Measurements from ENCODE around the gene CACNA1I. TPM values are rescaled to one million over a fixed set of nuclear protein-coding genes. Genes with fewer than 3 reads are reported as not detected.
A peak's percentile ranks its signal among the peaks of the same experiment; 100 is the strongest.

Gene CACNA1I
- total and polyA plus RNA-seq, 2 of the 8 experiments (the other 6 are each of a cell fraction or from before 2014, with no cell fraction given): 0.77 to 1.2 TPM

GRCh38 chr22:39593066-39593930, 22.7 kb downstream of the CACNA1I start:
- no peaks in the 10 kb centered on the region for H3K79me2 ChIP-seq (ENCODE audit: control insufficient read depth in 1 of 2, insufficient read depth in 2 of 2, low read length in 2 of 2)
- H3K27me3 ChIP-seq (replicated peaks in 1 of 4; ENCODE audit: control insufficient read depth in 3 of 4, extremely low read depth in 1 of 4, insufficient read depth in 3 of 4, low read length in 3 of 4): peaks cover 0 to 9% (median 4%) of the 10 kb centered on the region in 4 experiments; a peak in 4 of 7 replicates
- H3K23me2 ChIP-seq (ENCODE audit: low read depth, low read length): peaks cover 2% of the 10 kb centered on the region; the same call in 1 of the 2 replicates
- H3K14ac ChIP-seq (ENCODE audit: insufficient read length): no peak overlapping the region
- H3K4me3 ChIP-seq (ENCODE audit: extremely low read depth in 1 of 4, insufficient read depth in 2 of 4, low read depth in 3 of 4, low read length in 4 of 4): no peak overlapping the region
- no peak overlapping the region for H2BK15ac ChIP-seq (ENCODE audit: low read length)
- FAIRE-seq (no peak), DNase-seq (ENCODE audit: low read depth in 1 of 2, low spot score in 2 of 2) (no peak)
- H3K18ac ChIP-seq (ENCODE audit: extremely low read depth, low read length): no peak overlapping the region
- H3K4me2 ChIP-seq (ENCODE audit: insufficient read depth in 1 of 2, low read depth in 2 of 2, low read length in 2 of 2): no peak overlapping the region
- CTCF ChIA-PET (ENCODE audit: partially characterized antibody): interaction anchor here (0.6 to 1.6 kb wide), 4 partner anchors 34 to 339 kb away, joined by 3 to 4 read pairs (median 3); no protein-coding TSS in a partner anchor
- no peak overlapping the region for H2AK5ac ChIP-seq (ENCODE audit: low read depth, low read length)
- no peak overlapping the region for H2BK20ac ChIP-seq (ENCODE audit: low read length)
- no peak overlapping the region for H3K23ac ChIP-seq (ENCODE audit: insufficient read length)
- peaks cover 0 to 2% of the 10 kb centered on the region in 2 experiments for H4K20me1 ChIP-seq (replicated peaks in 1 of 2; ENCODE audit: control insufficient read depth in 1 of 2, insufficient read depth in 2 of 2, low read length in 2 of 2)
- H3K27ac ChIP-seq (ENCODE audit: low read depth, low read length): no peak overlapping the region
- H2AFZ ChIP-seq (ENCODE audit: low read length): no peak overlapping the region
- WGBS, 2 experiments (ENCODE audit: extremely low coverage in 1 of 2, insufficient coverage in 1 of 2, insufficient read length in 1 of 2, insufficient replicate concordance in 2 of 2, low coverage in 1 of 2, low lambda C conversion rate in 2 of 2, missing lambda C conversion rate in 1 of 2): 82% methylated on average over 11 of the region's 12 CpGs; no CpG with 5 or more reads in 1 of the 2 experiments
- no peak overlapping the region; the same call in 1 of the 2 replicates for H4K8ac ChIP-seq (ENCODE audit: extremely low read depth, insufficient read depth, low read length)
- no peaks in the 10 kb centered on the region for H3K9me3 ChIP-seq (ENCODE audit: insufficient read depth in 2 of 2, low read depth in 1 of 2, low read length in 1 of 2)
- no peak overlapping the region for H3K9ac ChIP-seq (replicated peaks in 1 of 4; ENCODE audit: extremely low read depth in 1 of 4, low read depth in 3 of 4, low read length in 3 of 4)
- no peak overlapping the region for H4K5ac ChIP-seq (ENCODE audit: insufficient read length, low read depth, low read length)
- H4K91ac ChIP-seq (replicated peaks; ENCODE audit: insufficient read length, low read length): no peak overlapping the region
- H3K36me3 ChIP-seq (ENCODE audit: control insufficient read depth in 2 of 4, insufficient read depth in 4 of 4, low read length in 3 of 4): no peaks in the 10 kb centered on the region
- no peak overlapping the region for H3K56ac ChIP-seq (replicated peaks; ENCODE audit: insufficient read length, low read depth, low read length)
- POLR2A ChIA-PET (ENCODE audit: partially characterized antibody): no interaction called here
- H2BK5ac ChIP-seq (ENCODE audit: low read depth, low read length): no peak overlapping the region
- H3K4me1 ChIP-seq (replicated peaks in 1 of 4; ENCODE audit: control insufficient read depth in 3 of 4, insufficient read depth in 4 of 4, low read length in 3 of 4): peaks cover 0 to 18% (median 7%) of the 10 kb centered on the region in 4 experiments; a peak in 6 of 7 replicates
- H3K4ac ChIP-seq (replicated peaks; ENCODE audit: insufficient read length, low read depth, low read length): peak overlapping the region; percentile 69
- H2BK120ac ChIP-seq (replicated peaks; ENCODE audit: low read depth, low read length): peak overlapping the region; percentile 21
- H3K79me1 ChIP-seq (ENCODE audit: low read depth, low read length): no peaks in the 10 kb centered on the region
- H2BK12ac ChIP-seq (ENCODE audit: low read depth, low read length): no peak overlapping the region
- TF ChIP-seq EP300 (IDR thresholded peaks at IDR 0.05; ENCODE audit: borderline replicate concordance in 1 of 2, low read depth in 2 of 2, low read length in 2 of 2): no peak
- no peak for TF ChIP-seq SIX5 (IDR thresholded peaks at IDR 0.05; ENCODE audit: low read depth, low read length)
- TF ChIP-seq PHF8 (conservative IDR thresholded peaks at IDR 0.05; ENCODE audit: low read depth, low read length): no peak
- TF ChIP-seq CEBPB (IDR thresholded peaks at IDR 0.05; ENCODE audit: low read depth, low read length): no peak
- no peak for TF ChIP-seq HDAC6 (IDR thresholded peaks at IDR 0.05; ENCODE audit: low read depth, low read length)
- TF ChIP-seq ATF2 (IDR thresholded peaks at IDR 0.05; ENCODE audit: low read length): no peak
- no peak for TF ChIP-seq TBP (IDR thresholded peaks at IDR 0.05; ENCODE audit: low read depth, low read length)
- TF ChIP-seq BCL11A (IDR thresholded peaks at IDR 0.05; ENCODE audit: low read depth in 2 of 2, low read length in 2 of 2): no peak
- no peak for TF ChIP-seq TCF12 (IDR thresholded peaks at IDR 0.05; ENCODE audit: low read depth, low read length)
- TF ChIP-seq SIN3A (conservative IDR thresholded peaks at IDR 0.05 in 1 of 2, IDR thresholded peaks at IDR 0.05 in 1 of 2; ENCODE audit: low read depth in 1 of 2, low read length in 2 of 2): no peak
